Type B pancreatic cell (in vitro differentiated cells): ENCODE measurements around the gene KRT86. TPM values are rescaled to one million over a fixed set of nuclear protein-coding genes. Genes with fewer than 3 reads are reported as not detected.

Source experiments
- DNase-seq: peaks from one replicate; pipeline ENCODE4 v3.0.0; 2021; ENCODE audit warnings: mixed read lengths; ENCODE audit not compliant: unreplicated experiment; ENCODE audit errors: extremely low spot score
- H3K27ac Mint-ChIP-seq: 2 replicates; pipeline ENCODE4 v1.8.0; 2021; ENCODE audit warnings: mild to moderate bottlenecking, mixed read lengths
- H3K27me3 Mint-ChIP-seq: 2 replicates; pipeline ENCODE4 v1.8.0; 2021; ENCODE audit warnings: mixed read lengths
- H3K36me3 Mint-ChIP-seq: 2 replicates; pipeline ENCODE4 v1.8.0; 2021; ENCODE audit warnings: mixed read lengths
- H3K4me1 Mint-ChIP-seq: one replicate; pipeline ENCODE4 v1.8.0; 2021; ENCODE audit warnings: mixed read lengths; ENCODE audit not compliant: unreplicated experiment
- H3K4me3 Mint-ChIP-seq: 2 replicates; pipeline ENCODE4 v1.8.0; 2021; ENCODE audit warnings: mild to moderate bottlenecking, mixed read lengths
- H3K9me3 Mint-ChIP-seq: 2 replicates; pipeline ENCODE4 v1.8.0; 2021; ENCODE audit warnings: mixed read lengths
- CTCF ChIP-seq: fragments of 200-600 bp; sonication (generic); conservative IDR thresholded peaks from 2 replicates; pipeline ENCODE4 v1.5.0; 2021; ENCODE audit warnings: antibody characterized with exemption, mild to moderate bottlenecking
- total RNA-seq: library from RNA; stranded (reverse); gene quantifications from 2 replicates; pipeline ENCODE4 v1.2.1, GENCODE V29; 2021; ENCODE audit warnings: low replicate concordance

Gene KRT86
- total RNA-seq, 1 donor from 2014 or later, result 0.14 TPM

GRCh38 chr12:52354200-52354599, 79.8 kb downstream of the KRT86 start:
- Mint-ChIP-seq H3K27ac (no peak overlapping the region), H3K9me3 (no peaks in the 10 kb centered on the region), H3K36me3 (no peaks in the 10 kb centered on the region), H3K4me3 (no peak overlapping the region), H3K27me3 (peaks cover 21% of the 10 kb centered on the region), H3K4me1 (peaks cover 10% of the 10 kb centered on the region)
- no peak for DNase-seq
- no peak for TF ChIP-seq CTCF

- DNase-seq, result no peak
- no peak for TF ChIP-seq CTCF
Measured at GRCh38 chr12:52355176-52355575, 80.7 kb downstream of the KRT86 start.

GRCh38 chr12:52356031-52356761, 81.8 kb downstream of the KRT86 start:
- Mint-ChIP-seq H3K9me3 (no peaks in the 10 kb centered on the region), H3K27me3 (peaks cover 16% of the 10 kb centered on the region), H3K27ac (no peak overlapping the region), H3K4me3 (no peak overlapping the region), H3K36me3 (no peaks in the 10 kb centered on the region), H3K4me1 (peaks cover 10% of the 10 kb centered on the region)
- no peak for TF ChIP-seq CTCF
- DNase-seq, result no peak

More at GRCh38 chr12:52355176-52355575, 80.7 kb downstream of the KRT86 start:
- Mint-ChIP-seq H3K4me3 (no peak overlapping the region), H3K27me3 (peaks cover 21% of the 10 kb centered on the region), H3K9me3 (no peaks in the 10 kb centered on the region), H3K27ac (no peak overlapping the region), H3K4me1 (peaks cover 10% of the 10 kb centered on the region), H3K36me3 (no peaks in the 10 kb centered on the region)

GRCh38 chr12:52356762-52357580, 82.5 kb downstream of the KRT86 start:
- no peak for DNase-seq
- TF ChIP-seq CTCF, result no peak
- peaks cover 16% of the 10 kb centered on the region for H3K27me3 Mint-ChIP-seq
- peaks cover 10% of the 10 kb centered on the region for H3K4me1 Mint-ChIP-seq
- no peaks in the 10 kb centered on the region for H3K36me3 Mint-ChIP-seq
- H3K9me3 Mint-ChIP-seq, result no peaks in the 10 kb centered on the region
- no peak overlapping the region for H3K4me3 Mint-ChIP-seq
- H3K27ac Mint-ChIP-seq, result no peak overlapping the region

Other genes with a start within 250 kb of the KRT86 start
- 11.4 and 81.9 TPM in 2 replicates for gene NR4A1, start 223.2 kb upstream of the KRT86 start, total RNA-seq
- gene ATG101, start 204.7 kb upstream of the KRT86 start, total RNA-seq, result 35.7 and 48.7 TPM in 2 replicates
- gene SMIM41, start 194.9 kb upstream of the KRT86 start, total RNA-seq, result not detected in 2 replicates
- 23.1 and 65.1 TPM in 2 replicates for gene KRT80, start 82.6 kb upstream of the KRT86 start, total RNA-seq
- 125 and 293 TPM in 2 replicates for gene KRT7, start 41.4 kb upstream of the KRT86 start, total RNA-seq
- gene KRT81, start 16.9 kb downstream of the KRT86 start, total RNA-seq, result 0.31 TPM in 2 replicates
- gene KRT83, start 46.8 kb downstream of the KRT86 start, total RNA-seq, result not detected in 2 replicates
- gene KRT85, start 92.8 kb downstream of the KRT86 start, total RNA-seq, result not detected in 2 replicates
- not detected in 2 replicates for gene KRT84, start 111.0 kb downstream of the KRT86 start, total RNA-seq
- gene KRT82, start 131.7 kb downstream of the KRT86 start, total RNA-seq, result not detected in 2 replicates
- gene KRT75, start 159.7 kb downstream of the KRT86 start, total RNA-seq, result not detected in 2 replicates
- 0.14 TPM in 1 of 2 replicates, not detected in the other for gene KRT6B, start 177.5 kb downstream of the KRT86 start, total RNA-seq
- gene KRT6C, start 199.2 kb downstream of the KRT86 start, total RNA-seq, result 0.19 and 0.31 TPM in 2 replicates
- gene KRT6A, start 218.6 kb downstream of the KRT86 start, total RNA-seq, result 9.9 and 41.6 TPM in 2 replicates
- 13.0 and 25.0 TPM in 2 replicates for gene KRT5, start 245.7 kb downstream of the KRT86 start, total RNA-seq